Neural crest cell (in vitro differentiated cells): ENCODE measurements around the gene RELN. TPM values are rescaled to one million over a fixed set of nuclear protein-coding genes. Genes with fewer than 3 reads are reported as not detected.

Experiments used
- DNase-seq: peaks from one replicate; pipeline ENCODE4 v3.0.0; 2021; ENCODE audit warnings: low read depth, mixed read lengths, low spot score
- H3K27ac Mint-ChIP-seq: one replicate; pipeline ENCODE4 v1.8.0; 2021; ENCODE audit warnings: mild to moderate bottlenecking, mixed read lengths; ENCODE audit not compliant: unreplicated experiment
- H3K27me3 Mint-ChIP-seq: 2 replicates; pipeline ENCODE4 v1.8.0; 2021; ENCODE audit warnings: low read depth, mild to moderate bottlenecking, mixed read lengths
- H3K36me3 Mint-ChIP-seq: 2 replicates; pipeline ENCODE4 v1.8.0; 2021; ENCODE audit warnings: low read depth, mild to moderate bottlenecking, mixed read lengths
- H3K4me1 Mint-ChIP-seq: 2 replicates; pipeline ENCODE4 v1.8.0; 2021; ENCODE audit warnings: mixed read lengths
- H3K4me3 Mint-ChIP-seq: one replicate; pipeline ENCODE4 v1.8.0; 2021; ENCODE audit warnings: mild to moderate bottlenecking, mixed read lengths
- H3K9me3 Mint-ChIP-seq: 2 replicates; pipeline ENCODE4 v1.8.0; 2021; ENCODE audit warnings: mixed read lengths
- total RNA-seq: library from RNA; stranded (reverse); gene quantifications from 2 replicates; pipeline ENCODE4 v1.2.1, GENCODE V29; 2021
- TF ChIP-seq, protein P1 (sequence below): fragments of 200-600 bp; sonication (generic); conservative IDR thresholded peaks from 2 replicates; pipeline ENCODE4 v1.5.0; 2021; ENCODE audit warnings: antibody characterized with exemption, mild to moderate bottlenecking

The RELN gene
- total RNA-seq, 1 donor from 2014 or later, result 0.02 TPM

DNA sequence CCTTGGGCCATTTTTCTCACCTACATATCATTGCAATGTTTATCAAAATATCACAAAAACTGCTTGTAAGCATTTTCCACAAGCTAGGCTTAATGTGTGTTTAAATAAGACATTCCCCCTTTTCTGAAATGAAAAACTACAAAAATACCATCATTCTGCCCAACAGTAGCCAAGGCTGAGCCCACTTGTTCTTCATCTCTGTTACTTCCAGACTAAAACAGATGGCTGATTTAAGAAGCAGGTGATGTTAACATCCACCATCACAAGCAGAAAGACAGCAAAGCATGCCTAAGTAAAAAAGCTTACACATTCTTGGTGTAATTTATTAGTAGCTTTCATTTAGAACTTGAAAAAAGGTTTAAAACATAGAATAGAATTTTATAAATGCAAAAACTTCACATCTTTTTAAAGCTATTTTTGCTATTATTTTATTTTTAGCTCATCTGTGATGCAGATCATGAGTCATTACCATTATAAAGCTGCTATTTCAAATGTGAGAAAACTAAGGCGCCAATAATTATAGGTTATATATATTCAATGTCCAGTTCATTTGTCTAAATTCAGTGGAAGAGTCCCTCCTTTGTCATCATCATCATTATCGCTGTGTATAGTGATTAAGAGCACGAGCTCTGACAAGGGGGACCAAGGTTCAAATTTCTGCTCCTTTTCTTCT is 109.4 kb downstream of the RELN start:
- Mint-ChIP-seq H3K9me3 (peaks cover 2% of the 10 kb centered on the region), H3K4me3 (no peak overlapping the region), H3K27me3 (peaks cover 70% of the 10 kb centered on the region), H3K36me3 (no peaks in the 10 kb centered on the region), H3K27ac (no peak overlapping the region), H3K4me1 (no peaks in the 10 kb centered on the region)
- TF ChIP-seq, protein P1, sequence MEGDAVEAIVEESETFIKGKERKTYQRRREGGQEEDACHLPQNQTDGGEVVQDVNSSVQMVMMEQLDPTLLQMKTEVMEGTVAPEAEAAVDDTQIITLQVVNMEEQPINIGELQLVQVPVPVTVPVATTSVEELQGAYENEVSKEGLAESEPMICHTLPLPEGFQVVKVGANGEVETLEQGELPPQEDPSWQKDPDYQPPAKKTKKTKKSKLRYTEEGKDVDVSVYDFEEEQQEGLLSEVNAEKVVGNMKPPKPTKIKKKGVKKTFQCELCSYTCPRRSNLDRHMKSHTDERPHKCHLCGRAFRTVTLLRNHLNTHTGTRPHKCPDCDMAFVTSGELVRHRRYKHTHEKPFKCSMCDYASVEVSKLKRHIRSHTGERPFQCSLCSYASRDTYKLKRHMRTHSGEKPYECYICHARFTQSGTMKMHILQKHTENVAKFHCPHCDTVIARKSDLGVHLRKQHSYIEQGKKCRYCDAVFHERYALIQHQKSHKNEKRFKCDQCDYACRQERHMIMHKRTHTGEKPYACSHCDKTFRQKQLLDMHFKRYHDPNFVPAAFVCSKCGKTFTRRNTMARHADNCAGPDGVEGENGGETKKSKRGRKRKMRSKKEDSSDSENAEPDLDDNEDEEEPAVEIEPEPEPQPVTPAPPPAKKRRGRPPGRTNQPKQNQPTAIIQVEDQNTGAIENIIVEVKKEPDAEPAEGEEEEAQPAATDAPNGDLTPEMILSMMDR, result no peak
- no peak for DNase-seq

DNA sequence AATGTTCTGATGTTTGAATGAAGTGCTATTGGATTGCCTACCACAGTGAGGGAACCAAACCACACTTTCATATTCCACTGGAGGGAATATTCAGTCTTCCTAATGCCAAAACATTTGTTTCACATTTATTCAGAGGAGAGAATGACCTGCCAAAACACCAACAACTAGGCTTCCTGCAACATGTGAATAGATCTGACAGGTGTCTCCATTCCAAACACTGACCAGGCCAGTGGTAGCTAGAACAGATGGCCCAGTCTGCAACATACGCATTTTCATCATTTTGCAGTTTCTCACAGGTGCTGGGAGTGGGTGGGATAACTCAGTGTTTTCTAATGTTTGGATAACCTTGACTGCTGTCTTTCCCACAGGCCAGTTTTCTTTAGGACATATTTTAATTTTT is 110.0 kb downstream of the RELN start:
- Mint-ChIP-seq H3K9me3 (peaks cover 2% of the 10 kb centered on the region), H3K27ac (no peak overlapping the region), H3K4me1 (no peaks in the 10 kb centered on the region), H3K4me3 (no peak overlapping the region), H3K27me3 (peaks cover 65% of the 10 kb centered on the region), H3K36me3 (no peaks in the 10 kb centered on the region)
- no peak for DNase-seq
- TF ChIP-seq, protein P1, result no peak

DNA sequence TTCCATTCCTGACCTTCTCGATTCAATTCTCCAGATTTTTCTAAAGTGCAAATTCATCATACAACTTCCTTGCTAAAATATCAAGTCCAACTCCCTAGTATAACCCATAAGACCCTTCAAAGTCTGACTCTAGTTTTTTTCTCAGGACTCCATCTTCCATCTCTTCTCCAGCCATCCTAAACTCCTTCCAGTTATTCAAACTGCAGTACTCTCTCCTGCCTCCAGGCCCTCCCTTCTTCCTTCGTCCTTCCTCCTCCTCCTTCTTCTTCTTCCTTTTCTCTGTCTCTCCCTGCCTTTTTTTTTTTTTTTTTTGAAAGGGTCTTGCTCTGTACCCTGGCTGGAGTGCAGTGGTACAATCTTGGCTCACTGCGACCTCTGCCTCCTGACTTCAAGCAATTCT is 111.9 kb downstream of the RELN start:
- peaks cover 47% of the 10 kb centered on the region for H3K27me3 Mint-ChIP-seq
- TF ChIP-seq, protein P1, result no peak
- no peak overlapping the region for H3K4me3 Mint-ChIP-seq
- H3K4me1 Mint-ChIP-seq, result no peaks in the 10 kb centered on the region
- DNase-seq, result no peak
- no peak overlapping the region for H3K27ac Mint-ChIP-seq
- no peaks in the 10 kb centered on the region for H3K36me3 Mint-ChIP-seq
- peaks cover 2% of the 10 kb centered on the region for H3K9me3 Mint-ChIP-seq

DNA sequence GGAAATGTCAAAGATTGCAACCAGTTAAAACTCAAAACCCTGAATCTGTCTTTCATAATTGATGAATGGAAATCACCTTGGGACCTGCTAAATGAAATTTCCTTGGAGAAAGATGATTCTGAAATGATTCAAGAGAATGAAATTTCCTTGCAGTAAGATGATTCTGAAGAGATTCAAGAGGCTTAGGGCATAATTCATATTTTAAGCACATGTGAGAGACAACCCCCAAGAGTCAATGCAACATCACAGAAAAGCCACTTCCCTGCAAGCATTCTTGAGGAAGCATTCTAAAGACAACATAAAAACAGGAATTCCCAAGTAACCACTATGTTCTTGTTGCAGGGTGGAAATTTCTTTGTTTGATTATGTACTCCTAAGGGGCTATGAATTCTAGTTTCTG is 113.7 kb downstream of the RELN start:
- H3K9me3 Mint-ChIP-seq, result peaks cover 2% of the 10 kb centered on the region
- no peaks in the 10 kb centered on the region for H3K36me3 Mint-ChIP-seq
- no peak for DNase-seq
- peaks cover 33% of the 10 kb centered on the region for H3K27me3 Mint-ChIP-seq
- H3K4me1 Mint-ChIP-seq, result no peaks in the 10 kb centered on the region
- H3K27ac Mint-ChIP-seq, result no peak overlapping the region
- TF ChIP-seq, protein P1, result no peak
- no peak overlapping the region for H3K4me3 Mint-ChIP-seq

DNA sequence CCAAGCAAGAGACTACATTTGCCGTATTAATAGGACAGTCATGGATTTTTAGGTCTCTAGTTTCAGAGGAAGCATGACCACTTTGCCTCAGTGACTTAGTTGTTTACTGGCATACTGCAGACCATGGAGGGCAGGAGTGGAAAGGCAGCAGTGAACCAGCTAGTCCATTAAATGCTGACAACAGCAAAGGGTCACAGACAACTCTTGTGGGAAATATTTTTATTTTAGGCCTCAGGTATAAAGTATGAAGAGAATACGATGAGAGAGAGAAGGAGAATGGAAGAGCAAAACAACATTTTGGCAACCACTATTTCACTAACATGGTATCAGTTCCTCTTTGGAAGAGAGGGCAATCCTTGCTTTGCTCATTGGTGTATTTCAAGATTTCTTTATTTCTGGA is 118.0 kb downstream of the RELN start:
- no peaks in the 10 kb centered on the region for H3K9me3 Mint-ChIP-seq
- no peak for DNase-seq
- no peaks in the 10 kb centered on the region for H3K36me3 Mint-ChIP-seq
- TF ChIP-seq, protein P1, result no peak
- peaks cover 51% of the 10 kb centered on the region for H3K27me3 Mint-ChIP-seq
- H3K27ac Mint-ChIP-seq, result no peak overlapping the region
- no peaks in the 10 kb centered on the region for H3K4me1 Mint-ChIP-seq
- H3K4me3 Mint-ChIP-seq, result no peak overlapping the region
